Lower leg skin (tissue), 4 donors: ENCODE results near the gene CNEP1R1. TPM values are rescaled to one million over a fixed set of nuclear protein-coding genes. Genes with fewer than 3 reads are reported as not detected.

Experiments used
- DNase-seq, 2 donors: peaks; one replicate each; pipeline ENCODE4 v3.0.0-alpha.2; 2019; ENCODE audit warnings: low spot score in 2 of 2
- H3K4me3 ChIP-seq: fragments of 200-600 bp; sonication (generic); 2 replicates; pipeline ENCODE4 v1.5.1; 2017; ENCODE audit warnings: mild to moderate bottlenecking, low read depth; ENCODE audit not compliant: poor library complexity, severe bottlenecking
- POLR2A ChIP-seq, 2 donors: fragments of 450-650 bp; IDR thresholded peaks; one replicate each; pipeline ENCODE4 v1.6.1; 2016 to 2017; ENCODE audit warnings: antibody characterized with exemption in 2 of 2, mild to moderate bottlenecking in 1 of 2, moderate library complexity in 1 of 2
- WGBS, 2 donors: methylation state at CpG; one replicate each; pipeline ENCODE4 v1.1.5; 2018; 5-methylcytosine and 5-hydroxymethylcytosine counted together
- intact Hi-C: fragments of 100-400 bp; cut with DNase I; formaldehyde crosslinking; loops from one replicate; pipeline ENCODE4 v1.15.0; 2023; ENCODE audit warnings: low total_unique reads
- total RNA-seq, 4 donors: library from RNA; depleted of rRNA; stranded (reverse); fragments of >200 nt; gene quantifications; one replicate each; pipeline ENCODE4 v1.1.0, GENCODE V29; 2016
- TF ChIP-seq, protein P1 (sequence below), 3 donors: fragments of 450-650 bp; IDR thresholded peaks; one replicate each; pipeline ENCODE4 v1.5.1; 2016; ENCODE audit warnings: antibody characterized with exemption in 3 of 3, mild to moderate bottlenecking in 3 of 3, moderate library complexity in 2 of 3

The CNEP1R1 gene
- total RNA-seq, 4 donors from 2014 or later: 10.3 to 18.9 (median 17.5) TPM

DNA sequence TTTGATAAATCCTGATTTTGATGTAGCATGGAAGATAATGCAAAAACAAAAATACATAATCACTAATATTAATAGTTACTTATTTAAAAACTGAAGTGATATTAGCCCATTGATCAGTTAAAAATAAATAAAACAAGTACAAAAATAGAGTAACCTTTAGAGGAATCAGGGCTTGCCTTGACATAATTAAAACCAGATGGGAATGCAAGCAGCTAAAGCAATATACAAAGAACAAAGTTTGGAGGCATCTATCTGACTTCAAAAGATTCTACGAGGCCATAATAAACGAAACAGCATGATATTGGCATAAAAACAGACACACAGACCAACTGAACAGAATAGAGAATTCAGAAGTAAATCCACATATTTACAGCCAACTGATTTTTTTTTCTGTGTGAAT lies 25.8 kb downstream of the CNEP1R1 start:
- TF ChIP-seq, protein P1, sequence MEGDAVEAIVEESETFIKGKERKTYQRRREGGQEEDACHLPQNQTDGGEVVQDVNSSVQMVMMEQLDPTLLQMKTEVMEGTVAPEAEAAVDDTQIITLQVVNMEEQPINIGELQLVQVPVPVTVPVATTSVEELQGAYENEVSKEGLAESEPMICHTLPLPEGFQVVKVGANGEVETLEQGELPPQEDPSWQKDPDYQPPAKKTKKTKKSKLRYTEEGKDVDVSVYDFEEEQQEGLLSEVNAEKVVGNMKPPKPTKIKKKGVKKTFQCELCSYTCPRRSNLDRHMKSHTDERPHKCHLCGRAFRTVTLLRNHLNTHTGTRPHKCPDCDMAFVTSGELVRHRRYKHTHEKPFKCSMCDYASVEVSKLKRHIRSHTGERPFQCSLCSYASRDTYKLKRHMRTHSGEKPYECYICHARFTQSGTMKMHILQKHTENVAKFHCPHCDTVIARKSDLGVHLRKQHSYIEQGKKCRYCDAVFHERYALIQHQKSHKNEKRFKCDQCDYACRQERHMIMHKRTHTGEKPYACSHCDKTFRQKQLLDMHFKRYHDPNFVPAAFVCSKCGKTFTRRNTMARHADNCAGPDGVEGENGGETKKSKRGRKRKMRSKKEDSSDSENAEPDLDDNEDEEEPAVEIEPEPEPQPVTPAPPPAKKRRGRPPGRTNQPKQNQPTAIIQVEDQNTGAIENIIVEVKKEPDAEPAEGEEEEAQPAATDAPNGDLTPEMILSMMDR (IDR thresholded peaks at IDR 0.05): no peak
- no peak for TF ChIP-seq POLR2A (IDR thresholded peaks at IDR 0.05)
- no peak for DNase-seq
- H3K4me3 ChIP-seq: no peak overlapping the region
- WGBS, 2 donors: 27 to 29% methylated on average over 2 of the region's 2 CpGs
- intact Hi-C loops: no loop called here

DNA sequence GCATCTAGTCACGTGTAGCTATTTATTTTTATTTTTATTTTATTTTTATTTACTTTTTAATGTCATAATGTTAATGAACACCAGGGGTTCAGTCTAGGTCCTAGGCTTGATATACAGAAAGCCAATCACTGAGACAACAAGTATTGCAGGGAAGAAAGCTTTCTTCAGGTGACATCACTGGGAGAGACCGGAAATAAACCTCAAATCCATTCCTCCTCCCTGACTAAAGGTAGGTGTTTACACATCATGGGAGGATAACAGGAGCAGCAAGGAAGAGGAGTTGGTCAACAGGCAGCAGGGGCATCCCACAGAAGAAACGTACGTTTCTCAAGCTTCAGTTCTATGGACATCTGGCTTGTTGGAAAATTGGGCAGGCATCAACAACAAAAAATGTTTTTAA lies 31.2 kb downstream of the CNEP1R1 start:
- intact Hi-C loops: no loop called here
- no peak for TF ChIP-seq POLR2A (IDR thresholded peaks at IDR 0.05)
- TF ChIP-seq, protein P1 (IDR thresholded peaks at IDR 0.05): no peak
- DNase-seq: no peak
- no peak overlapping the region for H3K4me3 ChIP-seq
- 79 to 89% methylated on average over 4 of the region's 4 CpGs for WGBS, 2 donors

DNA sequence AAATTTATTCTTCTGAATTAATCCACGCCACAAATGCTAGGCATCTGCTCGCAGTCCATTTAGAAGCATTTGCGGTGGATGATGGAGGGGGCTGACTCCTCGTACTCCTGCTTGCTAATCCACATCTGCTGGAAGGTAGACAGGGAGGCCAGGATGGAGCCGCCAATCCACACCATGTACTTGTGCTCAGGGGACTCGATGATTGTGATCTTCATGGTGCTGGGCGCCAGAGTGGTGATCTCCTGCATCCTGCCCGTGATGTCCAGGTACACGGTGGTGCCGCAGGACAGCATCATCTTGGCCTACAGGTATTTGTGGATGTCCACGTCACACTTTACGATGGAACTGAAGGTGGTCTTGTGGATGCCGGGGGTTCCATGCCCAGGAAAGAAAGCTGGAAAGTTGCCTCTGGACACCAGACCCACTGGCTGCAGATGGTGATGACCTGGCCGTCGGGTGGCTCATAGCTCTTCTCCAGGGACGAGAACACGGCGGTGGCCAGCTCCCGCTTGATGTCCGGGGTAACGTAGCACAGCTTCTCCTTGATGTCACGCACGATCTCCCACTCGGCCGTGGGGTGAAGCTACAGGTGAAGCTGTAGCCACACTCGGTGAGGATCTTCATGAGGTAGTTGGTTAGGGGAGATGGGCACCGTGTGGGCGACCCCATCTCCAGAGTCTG lies 33.2 kb downstream of the CNEP1R1 start:
- intact Hi-C loops: no loop called here
- H3K4me3 ChIP-seq: no peak overlapping the region
- no peak for TF ChIP-seq POLR2A (IDR thresholded peaks at IDR 0.05)
- TF ChIP-seq, protein P1 (IDR thresholded peaks at IDR 0.05): no peak
- no peak for DNase-seq
- whole genome bisulfite sequencing, 2 donors: 92 to 96% methylated on average over 28 of the region's 28 CpGs

DNA sequence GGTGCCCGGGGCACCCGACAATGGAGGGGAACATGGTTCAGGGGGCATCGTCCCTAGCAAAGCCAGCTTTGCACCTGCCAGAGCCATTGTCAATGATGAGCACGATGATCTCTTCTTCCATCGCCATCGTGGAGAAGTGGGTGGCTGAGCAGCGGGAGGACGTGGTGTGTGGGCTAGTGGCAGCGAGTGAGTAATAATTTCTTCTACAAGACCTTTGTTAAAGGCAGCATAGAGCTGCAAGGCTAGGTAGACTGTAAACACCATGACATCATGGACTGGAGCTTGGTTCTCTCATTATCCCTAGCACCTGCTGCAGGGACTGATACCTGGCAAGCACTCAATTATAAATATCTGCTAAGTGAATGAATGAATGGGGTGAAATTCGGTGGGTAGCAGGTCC lies 34.1 kb downstream of the CNEP1R1 start:
- DNase-seq: no peak
- WGBS, 2 donors: 83 to 93% methylated on average over 10 of the region's 10 CpGs
- intact Hi-C loops: no loop called here
- H3K4me3 ChIP-seq: no peak overlapping the region
- TF ChIP-seq POLR2A (IDR thresholded peaks at IDR 0.05): no peak
- TF ChIP-seq, protein P1 (IDR thresholded peaks at IDR 0.05): no peak

DNA sequence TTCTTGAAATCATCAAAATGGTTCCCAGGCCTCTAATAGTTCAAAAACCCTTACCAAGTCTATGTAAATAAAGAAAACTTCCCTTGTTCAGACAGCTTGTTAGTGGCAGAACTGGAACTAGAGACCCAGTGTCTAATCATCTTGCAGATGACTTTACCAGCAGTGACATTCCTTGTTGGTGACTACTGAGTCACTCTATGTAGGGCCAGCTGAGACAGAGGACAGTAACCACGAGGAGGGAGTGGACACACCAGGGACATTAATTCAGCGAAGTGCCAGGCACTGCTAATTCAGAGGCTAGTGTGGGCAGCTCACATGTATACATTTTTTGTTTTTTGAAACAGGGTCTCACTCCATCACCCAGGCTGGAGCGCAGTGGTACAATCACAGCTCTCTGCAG lies 34.6 kb downstream of the CNEP1R1 start:
- DNase-seq: no peak
- TF ChIP-seq, protein P1 (IDR thresholded peaks at IDR 0.05): no peak
- no peak overlapping the region for H3K4me3 ChIP-seq
- intact Hi-C loops: no loop called here
- WGBS, 2 donors: 89% methylated on average over 3 of the region's 3 CpGs

DNA sequence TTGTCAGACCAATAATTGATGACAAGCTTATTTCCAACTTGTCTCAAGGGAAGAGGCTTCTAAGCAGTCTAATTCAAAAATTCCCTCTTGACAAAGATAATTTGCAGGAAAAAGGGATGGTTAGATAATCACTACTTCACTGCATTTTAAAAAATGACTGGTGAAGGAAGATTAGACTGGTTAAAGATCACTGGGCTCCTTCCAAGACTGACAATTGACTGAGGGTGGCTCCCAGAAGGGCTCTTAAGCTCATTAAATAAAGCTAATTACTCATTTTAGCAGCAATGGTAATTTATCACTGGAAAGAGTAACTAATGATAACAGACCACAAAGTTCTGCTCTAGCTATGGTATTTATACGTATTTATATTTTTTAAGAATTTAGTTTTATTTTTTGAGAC lies 36.3 kb downstream of the CNEP1R1 start:
- TF ChIP-seq, protein P1 (IDR thresholded peaks at IDR 0.05): no peak
- no peak for TF ChIP-seq POLR2A (IDR thresholded peaks at IDR 0.05)
- 0 to 86% methylated on average over 1 of the region's 1 CpG for WGBS, 2 donors
- intact Hi-C loops: no loop called here
- DNase-seq: no peak
- no peak overlapping the region for H3K4me3 ChIP-seq
